Left lobe of liver (tissue), 2 donors: ENCODE data around the gene C1orf232. TPM values are rescaled to one million over a fixed set of nuclear protein-coding genes. Genes with fewer than 3 reads are reported as not detected.
A peak's percentile ranks its signal among the peaks of the same experiment; 100 is the strongest.

Source experiments
- ATAC-seq: fragments of 200-7000 bp; cut with Tn5 transposase; one replicate; pipeline ENCODE4 v1.9.1; 2020; ENCODE audit warnings: mild to moderate bottlenecking, moderate library complexity
- DNase-seq: peaks from one replicate; pipeline ENCODE4 v3.0.0-alpha.2; 2020; ENCODE audit warnings: low spot score
- total RNA-seq: library from RNA; stranded (reverse); gene quantifications from one replicate; pipeline ENCODE4 v1.2.1, GENCODE V29; 2021
- donor health status: DM: no; HTN: no; CAD: no; lungs with moderate emphysema.
- donor health status: DM: no; HTN: yes; CAD: no.

C1orf232 gene
- total RNA-seq, 1 donor from 2014 or later = not detected

- ATAC-seq = no peak
- DNase-seq = no peak
Measured at GRCh38 chr1:26125946-26126320, 42.8 kb downstream of the C1orf232 start.

GRCh38 chr1:26125382-26125781, 43.4 kb downstream of the C1orf232 start:
- ATAC-seq (no peak), DNase-seq (no peak)

GRCh38 chr1:26124418-26125331, 44.1 kb downstream of the C1orf232 start:
- ATAC-seq (peak; percentile 60), DNase-seq (no peak)

GRCh38 chr1:26122988-26123973, 45.5 kb downstream of the C1orf232 start:
- ATAC-seq = no peak
- peak; percentile 11 for DNase-seq

GRCh38 chr1:26121854-26122773, 46.6 kb downstream of the C1orf232 start:
- ATAC-seq (no peak), DNase-seq (peak; percentile 3)

GRCh38 chr1:26119892-26120608, 48.7 kb downstream of the C1orf232 start:
- no peak for ATAC-seq
- no peak for DNase-seq

GRCh38 chr1:26114165-26114927, 54.4 kb downstream of the C1orf232 start:
- ATAC-seq = peak; percentile 14
- no peak for DNase-seq

Other genes with a start within 250 kb of the C1orf232 start
- gene PAFAH2, start 170.9 kb downstream of the C1orf232 start, total RNA-seq = 23.1 TPM
- gene EXTL1, start 147.2 kb downstream of the C1orf232 start, total RNA-seq = not detected
- 0.33 TPM for gene SLC30A2, start 122.8 kb downstream of the C1orf232 start, total RNA-seq
- gene TRIM63, start 101.3 kb downstream of the C1orf232 start, total RNA-seq = 0.20 TPM
- gene PDIK1L, start 57.1 kb downstream of the C1orf232 start, total RNA-seq = 6.3 TPM
- 0.28 TPM for gene FAM110D, start 9.9 kb downstream of the C1orf232 start, total RNA-seq
- 23.7 TPM for gene ZNF593, start 945 bp upstream of the C1orf232 start, total RNA-seq
- not detected for gene ZNF593OS, start 2.9 kb upstream of the C1orf232 start, total RNA-seq
- 0.63 TPM for gene CNKSR1, start 8.5 kb upstream of the C1orf232 start, total RNA-seq
- gene CATSPER4, start 21.6 kb upstream of the C1orf232 start, total RNA-seq = not detected
- gene CEP85, start 65.2 kb upstream of the C1orf232 start, total RNA-seq = 5.5 TPM
- gene SH3BGRL3, start 111.1 kb upstream of the C1orf232 start, total RNA-seq = 31.5 TPM
- gene UBXN11, start 137.7 kb upstream of the C1orf232 start, total RNA-seq = 7.8 TPM
- 3.0 TPM for gene CD52, start 149.0 kb upstream of the C1orf232 start, total RNA-seq
- gene CRYBG2, start 185.2 kb upstream of the C1orf232 start, total RNA-seq = 0.18 TPM
- gene ZNF683, start 203.8 kb upstream of the C1orf232 start, total RNA-seq = not detected
- gene LIN28A, start 241.9 kb upstream of the C1orf232 start, total RNA-seq = 1.1 TPM